ENCODE data around the gene ADAT1.

Gene ADAT1

GRCh38 chr16:75590920-75591843 lies 31.9 kb downstream of the ADAT1 start:
- TF ChIP-seq CTCF (IDR thresholded peaks at IDR 0.05) = no peak
- no peaks in the 10 kb centered on the region for H3K4me1 ChIP-seq
- no peak overlapping the region for H3K27ac ChIP-seq
- H3K36me3 ChIP-seq (ENCODE audit: control insufficient read depth, insufficient read depth, low read length) = no peaks in the 10 kb centered on the region
- H3K79me2 ChIP-seq = no peaks in the 10 kb centered on the region
- no peak overlapping the region for H3K9ac ChIP-seq
- no peak overlapping the region for H3K4me3 ChIP-seq (ENCODE audit: low read depth, low read length)
- no peak overlapping the region for H2AFZ ChIP-seq
- H3K9me3 ChIP-seq (ENCODE audit: control insufficient read depth, low read length) = no peaks in the 10 kb centered on the region
- no peak overlapping the region for H3K4me2 ChIP-seq (ENCODE audit: low read length)
- no peaks in the 10 kb centered on the region for H3K27me3 ChIP-seq (ENCODE audit: control insufficient read depth, insufficient read depth, low read length)

DNA sequence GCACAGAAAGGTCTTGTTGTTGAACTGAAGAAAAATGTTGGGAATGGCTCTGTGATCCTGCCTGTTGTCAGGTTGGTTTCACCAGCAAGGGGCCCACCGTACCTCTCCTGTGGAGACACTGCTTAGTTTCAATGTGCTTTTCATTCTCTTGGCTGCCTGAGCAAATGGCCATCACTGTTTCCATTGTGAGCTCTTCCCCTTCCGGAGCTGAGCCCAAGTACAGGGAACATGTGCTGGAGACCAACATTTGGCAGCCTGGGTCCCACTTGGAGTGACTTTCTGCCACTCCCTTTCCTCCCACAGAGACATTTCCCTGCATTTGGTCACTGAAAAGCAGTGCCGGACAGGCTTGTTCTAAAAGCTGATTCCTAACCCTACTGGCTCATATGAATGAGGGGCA lies 33.8 kb downstream of the ADAT1 start:
- Histone ChIP-seq H3K27ac (no peak overlapping the region), H3K9ac (no peak overlapping the region), H2AFZ (no peak overlapping the region), H3K27me3 (ENCODE audit: control insufficient read depth, insufficient read depth, low read length) (no peaks in the 10 kb centered on the region), H3K9me3 (ENCODE audit: control insufficient read depth, low read length) (no peaks in the 10 kb centered on the region), H3K79me2 (no peaks in the 10 kb centered on the region), H3K36me3 (ENCODE audit: control insufficient read depth, insufficient read depth, low read length) (no peaks in the 10 kb centered on the region), H3K4me3 (ENCODE audit: low read depth, low read length) (no peak overlapping the region), H3K4me2 (ENCODE audit: low read length) (no peak overlapping the region), H3K4me1 (no peaks in the 10 kb centered on the region)
- TF ChIP-seq CTCF (IDR thresholded peaks at IDR 0.05) = no peak

- Histone ChIP-seq H3K9me3 (ENCODE audit: control insufficient read depth, low read length) (no peaks in the 10 kb centered on the region), H2AFZ (no peak overlapping the region), H3K79me2 (no peaks in the 10 kb centered on the region), H3K4me2 (ENCODE audit: low read length) (no peak overlapping the region), H3K27ac (no peak overlapping the region), H3K36me3 (ENCODE audit: control insufficient read depth, insufficient read depth, low read length) (no peaks in the 10 kb centered on the region), H3K9ac (no peak overlapping the region), H3K27me3 (ENCODE audit: control insufficient read depth, insufficient read depth, low read length) (no peaks in the 10 kb centered on the region), H3K4me3 (ENCODE audit: low read depth, low read length) (no peak overlapping the region), H3K4me1 (no peaks in the 10 kb centered on the region)
- no peak for TF ChIP-seq CTCF (IDR thresholded peaks at IDR 0.05)
These were observed 34.4 kb downstream of the ADAT1 start for GRCh38 chr16:75588716-75589115.

- TF ChIP-seq CTCF (IDR thresholded peaks at IDR 0.05) = no peak
- H3K79me2 ChIP-seq = no peaks in the 10 kb centered on the region
- no peak overlapping the region for H3K4me3 ChIP-seq (ENCODE audit: low read depth, low read length)
- H3K36me3 ChIP-seq (ENCODE audit: control insufficient read depth, insufficient read depth, low read length) = no peaks in the 10 kb centered on the region
- H2AFZ ChIP-seq = no peak overlapping the region
- H3K9me3 ChIP-seq (ENCODE audit: control insufficient read depth, low read length) = no peaks in the 10 kb centered on the region
- no peaks in the 10 kb centered on the region for H3K27me3 ChIP-seq (ENCODE audit: control insufficient read depth, insufficient read depth, low read length)
- no peak overlapping the region for H3K4me2 ChIP-seq (ENCODE audit: low read length)
- no peak overlapping the region for H3K9ac ChIP-seq
- H3K4me1 ChIP-seq = no peaks in the 10 kb centered on the region
- H3K27ac ChIP-seq = no peak overlapping the region
These were observed 39.0 kb downstream of the ADAT1 start for GRCh38 chr16:75584108-75584507.

Measured in parathyroid adenoma (tissue), 2 donors.